Stimulated activated CD4-positive, alpha-beta T cell treated with anti-CD3 and anti-CD28 coated beads, TNF-alpha, amount 100 ng/mL, for 4 hours (primary cell): Measurements from ENCODE around the gene CASZ1.

ENCODE experiments used
- DNase-seq, 3 experiments: peaks; one replicate each; pipeline ENCODE4 v3.0.0-alpha.2; 2020; ENCODE audit warnings: low read depth in 3 of 3

CASZ1 gene

DNA sequence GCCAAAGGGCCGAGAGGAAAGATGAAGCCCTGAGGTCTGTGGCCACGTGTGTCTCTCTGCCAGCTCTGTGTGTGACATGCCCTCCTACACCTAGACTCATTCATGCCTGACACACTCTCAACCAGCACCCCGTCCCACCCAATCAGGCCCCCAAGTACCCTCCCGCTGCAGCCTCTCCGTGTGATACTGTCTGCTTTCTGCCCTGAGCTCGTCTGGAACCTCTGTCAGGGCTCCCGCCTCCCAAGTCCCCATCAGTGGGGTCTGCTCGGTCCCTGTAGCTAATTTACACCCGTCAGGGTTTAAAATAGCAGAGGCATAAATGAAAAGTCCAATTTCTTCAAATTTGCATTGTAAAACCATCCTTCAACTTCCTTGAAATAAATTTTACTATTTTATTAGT, 20.7 kb downstream of the CASZ1 start:
- DNase-seq, result no peak

DNA sequence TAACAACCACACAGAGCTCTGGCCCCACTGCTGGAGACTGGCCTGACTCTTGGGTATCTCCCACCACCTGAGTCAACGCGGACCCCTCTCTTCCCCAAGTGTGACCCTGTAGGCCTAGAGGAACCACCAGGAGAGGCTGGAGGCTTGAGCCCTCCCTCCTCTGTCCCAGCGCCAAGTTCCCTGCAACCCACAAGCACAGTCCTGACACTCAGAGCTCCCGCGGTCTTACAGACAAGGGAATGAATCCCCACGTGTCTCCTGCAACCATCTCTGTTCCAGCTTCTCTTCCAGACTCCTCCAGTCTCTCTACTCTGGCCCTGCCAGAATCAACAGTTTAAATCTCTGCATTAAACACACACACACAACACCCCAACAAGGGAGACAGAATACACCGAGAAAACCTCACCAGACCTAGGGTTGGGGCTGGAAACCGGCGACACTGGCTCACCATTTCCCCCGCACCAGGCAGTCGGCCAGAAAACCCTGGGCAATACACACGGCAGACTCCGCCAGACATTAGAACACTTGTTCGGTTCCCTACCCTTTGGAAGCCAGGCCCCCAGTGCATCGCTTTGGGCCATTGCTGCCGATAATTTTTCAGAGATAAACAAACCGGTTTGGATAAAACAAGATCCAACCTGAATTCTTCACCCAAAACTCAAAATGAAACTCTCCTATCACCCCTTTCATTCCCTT, 21.7 kb downstream of the CASZ1 start:
- no peak for DNase-seq

DNA sequence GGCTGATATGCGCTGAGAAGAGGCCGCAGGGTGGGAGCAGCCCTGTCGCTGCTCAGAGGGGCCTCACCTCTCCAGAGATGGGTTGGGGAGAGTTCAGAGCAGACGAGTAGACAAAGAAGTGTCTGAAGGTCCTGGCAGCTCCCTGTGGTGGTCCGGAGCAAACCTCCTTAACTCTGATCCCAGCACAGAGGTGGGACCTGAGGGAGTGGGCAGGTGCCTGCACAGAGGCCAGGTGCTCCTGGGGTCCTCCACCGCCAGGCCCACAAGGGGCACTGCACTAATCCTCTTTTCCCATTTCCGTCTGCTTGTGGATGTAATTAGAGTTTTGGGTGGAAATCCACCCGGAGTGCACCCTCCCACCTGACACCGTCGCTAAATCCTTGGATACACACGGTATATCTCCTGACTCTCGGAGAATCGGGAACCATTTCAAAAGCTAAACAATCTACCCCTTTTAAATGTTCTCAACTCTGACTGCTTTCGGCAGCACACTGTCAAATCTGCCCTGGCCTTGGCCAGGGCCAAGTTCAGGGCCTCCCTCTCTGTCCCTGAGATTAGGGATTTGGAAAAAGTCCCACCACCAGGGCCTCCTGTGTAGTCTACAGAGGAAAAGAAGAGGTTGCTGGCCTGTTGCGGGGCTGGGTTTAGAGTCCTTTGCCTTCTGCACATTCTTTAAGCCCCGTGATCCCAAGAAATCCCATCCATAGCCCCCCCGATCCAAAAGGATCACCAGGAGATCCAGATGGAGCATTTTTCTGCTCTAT, 22.4 kb downstream of the CASZ1 start:
- DNase-seq, result no peak

DNA sequence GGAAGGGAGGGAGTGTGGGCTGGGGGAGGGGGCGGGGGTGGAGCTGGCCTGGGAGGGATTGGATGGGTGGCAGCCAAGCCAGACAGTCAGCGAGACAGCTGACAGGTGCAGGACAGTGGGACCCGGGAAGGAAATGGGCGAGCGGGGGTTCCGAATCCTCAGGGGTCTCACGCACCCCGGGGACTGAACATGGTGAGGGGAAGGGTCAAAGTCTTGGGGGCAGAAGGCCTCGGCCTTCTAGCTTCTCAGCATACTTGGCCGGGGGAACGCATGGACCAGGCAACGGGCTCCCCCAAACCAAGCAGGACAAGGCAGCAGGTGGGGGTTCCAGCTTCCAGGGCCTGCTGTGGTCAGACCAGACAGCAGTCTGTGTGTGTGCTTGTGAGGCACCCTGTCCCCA, 23.1 kb downstream of the CASZ1 start:
- no peak for DNase-seq

DNA sequence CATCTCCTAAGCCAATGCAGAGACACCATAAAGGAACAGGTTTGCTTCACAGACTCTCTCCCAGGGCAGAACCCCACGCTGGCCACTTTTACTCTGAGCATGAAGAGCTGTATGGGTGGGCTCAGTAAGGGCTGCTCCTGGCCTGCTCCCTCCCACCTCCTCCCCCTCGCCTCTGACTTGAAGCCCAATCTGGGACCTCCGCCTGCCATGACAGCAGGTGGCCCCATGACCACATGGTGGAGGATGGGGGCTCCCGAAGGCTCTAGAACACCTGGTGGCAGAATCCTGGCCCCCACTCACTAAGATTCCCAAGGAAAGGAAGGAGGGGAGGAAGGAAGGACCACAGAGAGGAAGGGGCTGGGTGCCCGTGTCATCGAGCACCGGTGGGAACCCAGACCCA, 23.7 kb downstream of the CASZ1 start:
- DNase-seq, result no peak

DNA sequence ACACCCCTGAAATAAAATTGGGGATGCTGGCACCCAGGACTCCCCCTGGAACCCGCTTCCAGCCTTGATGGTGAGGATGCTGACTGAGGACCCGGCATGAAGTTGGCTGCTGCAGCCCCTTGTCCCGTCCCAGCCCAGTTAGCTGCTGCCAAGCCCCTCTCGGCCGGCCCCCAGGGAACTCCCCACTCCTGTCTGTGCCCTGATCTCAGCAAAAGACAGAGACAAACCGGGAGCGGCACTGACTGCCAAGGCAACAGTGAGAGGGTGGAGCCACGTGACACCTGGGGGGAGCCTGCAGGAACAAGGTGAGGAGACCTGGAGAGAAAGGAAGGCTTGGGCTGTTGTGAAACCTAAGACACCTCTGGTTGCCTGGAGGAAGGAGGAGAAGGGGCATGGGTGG, 24.7 kb downstream of the CASZ1 start:
- no peak for DNase-seq

DNA sequence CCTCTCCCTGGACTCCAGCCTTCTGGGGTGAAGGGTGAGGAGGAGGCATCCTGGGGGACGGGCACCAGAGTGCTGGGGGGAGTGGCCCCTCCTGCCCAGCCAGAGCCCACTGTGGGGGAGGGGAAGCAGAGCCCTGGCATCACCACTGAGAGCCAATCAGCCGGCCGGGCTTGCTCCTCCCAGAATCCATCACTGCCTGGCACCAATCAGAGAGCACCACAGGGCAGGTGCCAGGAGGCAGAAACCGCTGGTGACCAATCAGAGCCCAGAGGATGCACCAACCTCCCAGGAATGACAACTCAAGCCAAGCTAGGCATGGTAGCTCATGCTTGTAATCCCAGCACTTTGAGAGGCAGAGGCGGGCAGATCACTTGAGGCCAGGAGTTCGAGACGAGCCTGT, 27.9 kb downstream of the CASZ1 start:
- no peak for DNase-seq

DNA sequence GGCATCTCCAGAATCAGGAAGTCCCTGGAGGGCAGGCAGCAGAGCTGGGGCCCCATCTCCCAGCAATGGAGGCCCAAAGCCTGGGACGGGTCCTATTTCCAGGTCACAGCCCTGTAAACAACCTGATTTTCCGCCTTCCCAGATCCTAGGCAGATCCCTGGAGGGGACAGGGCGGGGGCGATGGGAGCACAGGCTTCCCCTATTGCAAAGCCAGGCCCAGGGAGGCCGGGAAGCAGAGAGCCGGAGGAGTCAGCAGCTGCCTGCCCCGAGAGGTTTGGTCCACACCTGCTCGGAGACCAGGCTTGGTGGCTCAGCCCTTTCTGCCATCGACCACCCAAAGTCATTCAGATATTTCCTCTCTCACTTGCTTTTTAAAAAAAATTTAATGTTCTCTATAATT, 29.2 kb downstream of the CASZ1 start:
- no peak for DNase-seq

DNA sequence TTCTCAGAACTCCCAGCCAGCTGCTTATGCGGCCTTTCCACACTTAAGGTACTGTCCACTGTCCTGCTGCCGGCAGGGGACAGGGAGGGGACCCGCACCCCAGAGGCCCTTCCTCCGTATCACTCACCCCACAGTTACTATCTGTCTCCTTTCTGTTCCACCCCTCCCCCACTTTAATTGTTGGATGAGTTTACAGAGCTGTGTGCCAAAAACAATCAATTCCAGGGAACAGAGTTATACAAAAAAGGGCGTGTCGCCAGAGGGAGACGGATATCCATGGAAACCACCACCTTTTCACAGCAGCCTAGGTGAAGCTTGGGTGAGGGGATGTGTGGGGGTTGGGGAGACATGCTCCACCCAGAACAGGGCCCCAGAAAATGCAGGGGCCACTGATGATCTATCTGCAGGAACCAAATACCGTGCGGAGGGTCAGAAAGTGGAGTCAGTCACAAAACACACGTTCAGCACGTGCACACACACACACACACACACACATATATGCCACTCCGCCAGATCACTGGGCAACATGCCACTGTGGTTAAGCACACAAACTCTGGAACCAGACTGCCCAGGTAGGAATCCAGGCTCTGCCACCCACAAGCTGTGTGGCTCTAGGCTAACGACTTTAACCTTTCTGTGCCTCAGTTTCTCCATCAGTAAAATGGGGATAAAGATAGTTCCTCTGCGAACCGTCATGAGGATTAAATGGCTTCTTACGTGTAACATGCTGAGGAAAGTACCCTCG, 30.5 kb downstream of the CASZ1 start:
- no peak for DNase-seq

DNA sequence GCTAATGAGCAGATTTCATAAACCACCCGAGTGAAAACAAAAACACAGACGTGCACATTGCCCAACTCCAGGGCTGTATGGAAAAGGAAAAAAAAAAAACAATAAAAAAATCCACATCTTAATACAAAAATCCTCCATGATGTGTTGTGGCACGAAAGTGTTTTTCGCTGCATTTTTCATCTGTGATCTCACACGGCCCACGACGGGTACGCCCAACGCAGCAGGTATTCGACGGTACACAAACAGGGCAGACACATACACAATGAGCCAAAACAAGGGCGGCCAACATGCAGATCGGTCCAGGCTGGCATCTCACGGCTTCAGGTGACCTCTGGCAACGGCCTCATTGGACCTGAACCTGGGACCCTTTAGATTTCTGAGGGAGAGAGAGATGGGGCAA, 31.1 kb downstream of the CASZ1 start:
- DNase-seq, result no peak

DNA sequence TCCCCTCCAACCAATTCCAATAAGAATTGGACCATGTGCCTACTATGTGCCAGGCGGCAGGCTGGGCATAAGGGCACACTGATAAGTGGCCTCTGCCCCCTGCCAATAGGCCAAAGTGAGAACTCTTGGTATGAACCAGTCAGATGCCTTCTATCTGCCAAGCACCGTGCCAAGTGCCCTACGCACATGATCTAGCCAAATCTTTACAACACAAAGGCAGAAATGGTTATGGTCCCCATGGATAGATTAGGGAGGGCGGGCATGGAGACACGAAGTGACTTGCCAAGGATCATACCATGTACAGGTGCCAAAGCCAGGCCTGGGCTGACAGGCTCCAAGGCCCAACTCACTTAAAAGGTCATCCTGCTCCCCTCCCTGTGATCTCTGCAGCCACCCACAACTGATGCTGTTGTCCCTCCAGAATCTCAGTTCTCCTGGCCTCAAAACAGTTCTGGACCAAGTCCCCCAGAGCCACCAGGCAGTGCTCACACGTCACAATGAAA, 32.1 kb downstream of the CASZ1 start:
- no peak for DNase-seq

DNA sequence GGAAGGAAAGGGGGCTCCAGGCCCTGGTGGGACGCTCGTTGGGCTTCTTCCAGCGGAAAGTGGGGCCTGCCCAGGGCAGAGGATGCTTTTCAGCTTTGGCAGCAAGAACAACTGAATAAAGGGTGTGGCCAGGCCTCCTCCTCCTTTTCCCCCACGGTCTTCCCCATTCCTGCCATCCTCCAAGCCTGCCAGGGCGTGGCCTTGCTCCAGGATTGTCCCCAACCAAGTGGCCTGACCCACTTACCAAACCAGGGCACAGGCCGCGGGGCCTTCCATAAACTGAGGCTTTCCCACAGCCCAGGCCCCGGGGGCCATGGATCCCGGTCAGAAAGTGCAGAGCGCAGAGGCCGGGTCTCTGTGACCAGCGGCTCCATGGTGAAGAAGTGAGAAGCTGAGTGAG, 33.6 kb downstream of the CASZ1 start:
- no peak for DNase-seq

DNA sequence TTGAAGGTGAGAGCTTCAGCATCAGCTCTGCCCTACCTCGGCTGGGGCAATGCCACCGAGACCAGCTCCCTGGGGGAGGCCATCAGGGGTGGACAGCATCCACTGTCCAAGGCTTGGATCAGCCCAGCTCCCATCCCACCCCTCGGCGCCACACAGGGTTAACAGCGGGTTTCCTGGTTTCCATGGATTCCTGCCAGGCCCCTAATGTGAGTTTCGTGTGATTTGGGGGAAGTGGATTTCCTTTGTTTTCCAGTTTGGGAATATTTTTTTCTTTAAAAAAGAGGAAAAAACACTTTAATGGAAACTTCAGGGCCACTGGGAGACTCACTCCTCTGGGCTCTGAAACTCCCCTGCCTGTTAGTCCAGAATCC, 34.3 kb downstream of the CASZ1 start:
- no peak for DNase-seq

DNA sequence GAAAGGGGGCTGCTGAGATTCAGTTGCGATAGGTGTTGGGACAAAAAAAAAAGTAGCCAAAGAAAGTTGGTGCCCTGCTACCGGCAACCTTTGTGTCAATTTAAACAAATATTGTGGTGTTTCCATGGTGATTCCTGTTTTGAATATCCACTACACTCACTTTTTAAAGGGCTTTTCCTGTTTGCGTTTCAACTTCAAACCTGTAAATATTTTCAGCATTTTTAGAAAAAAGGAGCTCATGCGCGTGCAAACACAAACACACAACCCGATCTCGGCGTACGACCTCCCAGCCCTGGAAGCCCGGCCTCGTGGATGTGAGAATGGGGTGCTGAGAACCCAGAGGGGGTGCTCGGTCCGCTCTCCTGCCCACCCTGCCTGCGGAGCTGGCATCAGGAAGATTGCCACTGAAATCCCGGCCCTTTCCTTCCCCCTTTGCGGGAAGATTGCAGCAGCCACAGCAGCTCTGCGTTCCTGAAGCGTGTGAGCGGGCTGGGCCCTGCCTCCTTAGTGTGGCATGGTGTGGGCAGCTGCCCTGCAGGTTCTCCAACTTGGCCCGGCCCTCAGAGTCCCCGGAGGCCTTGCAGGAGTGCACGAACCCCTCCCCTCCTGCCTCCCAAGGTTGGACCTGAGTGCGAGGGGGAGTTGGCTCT, 34.8 kb downstream of the CASZ1 start:
- no peak for DNase-seq

DNA sequence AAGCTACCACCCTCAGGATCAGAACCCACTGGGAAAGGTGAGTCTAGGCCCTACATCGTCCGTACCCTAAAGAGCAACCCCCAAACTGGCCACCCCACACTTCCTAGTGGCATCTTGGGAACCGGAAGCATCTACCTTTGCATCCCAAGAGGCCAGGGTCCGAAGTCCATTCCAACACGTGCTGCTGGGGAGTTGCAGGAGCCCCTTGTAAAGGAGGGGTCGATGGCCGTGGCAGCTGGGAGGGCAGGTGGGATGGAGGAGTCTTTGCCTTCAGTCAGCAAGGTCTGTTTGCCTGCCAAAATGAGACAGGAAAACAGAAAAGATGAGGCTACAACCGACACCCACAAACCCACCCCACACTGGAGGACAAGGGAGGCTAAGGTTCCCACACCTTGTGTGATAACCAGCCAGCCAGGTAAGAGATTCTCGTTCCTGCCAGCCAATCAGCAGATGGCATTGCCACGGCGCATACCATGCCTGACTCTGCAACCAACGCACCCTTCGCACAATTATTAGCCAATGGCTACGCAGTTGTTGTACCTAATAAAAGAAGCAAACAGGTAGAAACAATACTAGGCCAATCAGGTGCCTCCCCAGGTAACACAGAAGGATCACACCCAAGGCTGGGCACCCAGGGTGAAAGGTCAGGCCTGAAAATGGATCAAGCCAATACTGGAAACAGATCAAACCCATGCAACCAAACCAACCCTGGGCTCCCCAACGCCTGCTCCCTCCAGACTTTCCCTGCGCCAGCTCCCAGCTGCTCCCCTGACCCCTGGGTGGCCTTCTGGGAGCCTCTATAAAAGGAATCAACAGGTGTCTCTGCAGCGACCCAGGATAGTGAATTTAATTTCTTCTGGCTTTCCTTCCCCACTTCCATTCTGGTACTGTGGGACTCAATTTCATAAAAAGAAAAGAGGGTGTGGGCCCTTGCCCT, 35.6 kb downstream of the CASZ1 start:
- no peak for DNase-seq

DNA sequence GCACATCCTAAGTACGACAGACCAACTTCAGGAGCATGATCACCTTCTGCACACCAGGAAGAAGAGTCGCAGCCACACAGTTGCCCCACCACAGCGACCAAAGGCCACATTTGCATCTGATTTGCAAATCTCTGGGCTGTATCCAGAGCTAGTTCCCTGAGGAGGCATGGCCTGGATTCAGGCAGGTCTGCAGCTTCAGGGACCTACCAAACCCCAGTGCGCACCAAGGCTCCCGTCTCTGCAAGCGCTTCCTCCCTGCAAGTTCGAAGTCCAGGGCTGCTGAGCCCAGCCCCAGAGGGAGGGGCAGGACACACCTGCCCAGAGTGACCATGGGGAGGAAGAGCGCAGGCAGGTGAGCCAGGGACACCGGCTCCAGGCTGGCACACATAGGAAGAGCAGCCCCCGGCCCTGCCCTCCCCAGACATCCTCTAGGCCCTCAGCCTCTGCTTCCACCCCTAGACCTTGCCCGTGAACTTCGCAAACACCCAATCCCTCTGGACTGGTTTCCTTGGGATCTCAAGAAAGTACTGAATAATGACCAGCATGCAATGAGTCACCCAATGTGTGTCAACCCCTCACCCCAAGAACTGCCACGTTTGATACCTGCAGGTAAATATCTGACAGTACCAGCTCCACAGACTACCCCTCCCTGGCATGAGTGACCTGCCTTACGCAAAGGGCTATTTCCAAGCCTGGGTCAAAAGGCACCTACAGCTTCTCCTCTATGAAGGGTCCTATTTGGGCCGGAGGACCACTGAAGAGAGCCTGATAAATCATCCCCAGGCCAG, 36.8 kb downstream of the CASZ1 start:
- DNase-seq, result no peak

DNA sequence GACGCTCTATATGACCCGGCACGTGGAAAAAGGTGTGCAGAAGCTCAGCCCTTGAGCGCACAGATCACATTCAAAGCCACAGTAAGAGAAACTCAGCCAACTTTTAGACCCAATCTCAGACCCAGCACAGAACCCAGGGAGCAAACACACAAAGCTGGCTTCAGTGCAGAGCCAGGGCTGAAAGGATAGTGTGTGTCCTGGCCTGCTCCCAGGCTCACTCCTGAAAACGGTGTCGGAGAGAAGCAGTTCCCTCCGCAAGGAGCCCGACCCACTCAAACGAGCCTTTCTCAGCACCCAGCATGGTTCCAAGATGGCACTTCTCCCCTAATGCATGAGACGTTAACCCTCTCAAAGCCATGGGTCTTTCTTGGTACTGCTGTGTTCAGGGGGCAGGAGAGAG, 39.6 kb downstream of the CASZ1 start:
- no peak for DNase-seq

DNA sequence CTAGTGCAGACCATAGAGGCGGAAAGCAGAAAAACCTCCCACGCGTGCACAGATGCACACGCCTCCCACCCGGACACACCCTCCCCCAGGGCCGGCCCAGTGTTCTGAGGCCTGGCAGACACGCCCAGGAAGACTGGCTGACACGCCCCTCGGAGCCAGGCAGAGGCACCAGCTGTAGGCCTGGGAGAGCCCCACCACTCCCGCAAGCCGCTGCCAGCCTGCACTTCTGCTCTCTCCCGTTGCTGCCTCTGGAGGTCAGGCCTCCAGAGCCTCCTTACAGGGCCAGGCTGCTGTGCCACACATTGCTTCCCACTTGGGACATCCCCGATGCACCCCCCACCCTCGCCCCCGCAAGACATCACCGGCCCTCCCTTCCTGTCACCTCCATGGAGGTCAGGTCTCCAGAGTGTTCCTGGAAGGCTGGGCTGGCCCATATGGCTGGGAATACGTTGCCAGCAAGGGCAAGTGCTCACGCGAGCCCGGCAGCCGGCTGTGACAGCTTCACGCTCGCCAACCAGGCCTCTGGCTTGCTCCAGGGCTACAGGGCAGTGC, 40.4 kb downstream of the CASZ1 start:
- DNase-seq, result peak; percentile 12 to 31 (median 22)

DNA sequence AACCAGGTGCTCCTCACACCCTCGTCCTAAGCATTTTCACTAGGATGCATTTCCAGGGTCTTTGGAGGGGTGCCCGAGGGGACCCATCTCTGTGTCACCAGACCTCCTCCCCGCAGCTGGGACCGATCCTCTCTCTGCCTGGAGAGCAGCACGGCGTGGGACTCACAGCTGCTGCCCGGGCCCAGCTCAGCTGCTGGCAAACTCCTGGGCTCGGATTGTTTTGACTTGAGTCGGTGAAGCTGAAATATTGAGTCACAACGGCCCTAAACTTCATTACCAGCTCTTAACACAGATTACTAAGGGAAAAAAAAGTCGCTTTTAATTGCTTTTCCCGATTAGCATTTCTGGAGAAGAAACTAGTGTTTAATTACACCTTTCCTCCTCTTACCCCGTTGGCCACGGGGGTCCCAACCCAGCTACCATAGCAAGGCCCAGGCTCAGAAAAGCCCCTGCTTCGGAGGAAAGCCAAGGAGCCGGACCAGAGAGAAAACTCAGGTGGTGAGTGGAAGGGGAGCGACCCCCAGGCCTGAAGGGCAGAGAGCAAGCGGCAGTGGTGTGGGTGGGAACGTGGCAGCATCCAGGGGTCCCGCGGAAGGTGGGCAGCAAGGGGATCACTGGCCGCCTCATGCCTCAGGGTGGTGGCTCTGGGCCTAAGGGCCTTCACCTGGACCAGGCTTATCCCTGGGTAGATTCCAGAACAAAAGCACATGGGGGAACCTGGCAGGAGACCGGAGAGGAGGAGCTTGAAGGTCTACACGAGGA, 41.7 kb downstream of the CASZ1 start:
- DNase-seq, result no peak
